ENCODE measurements around the gene PALLD.

The PALLD gene

GRCh38 chr4:168743131-168743530, 246.3 kb downstream of the PALLD start:
- no peak for DNase-seq (ENCODE audit: extremely low read depth in 1 of 2, low read depth in 1 of 2)

GRCh38 chr4:168743601-168744000, 246.7 kb downstream of the PALLD start:
- no peak for DNase-seq (ENCODE audit: extremely low read depth in 1 of 2, low read depth in 1 of 2)

- no peak for DNase-seq (ENCODE audit: extremely low read depth in 1 of 2, low read depth in 1 of 2)
These were observed 247.2 kb downstream of the PALLD start for GRCh38 chr4:168744021-168744420.

- DNase-seq (ENCODE audit: extremely low read depth in 1 of 2, low read depth in 1 of 2), result no peak
These were observed 252.0 kb downstream of the PALLD start for GRCh38 chr4:168748807-168749206.

GRCh38 chr4:168751263-168752225, 254.7 kb downstream of the PALLD start:
- no peak for DNase-seq (ENCODE audit: extremely low read depth in 1 of 2, low read depth in 1 of 2)

- DNase-seq (ENCODE audit: extremely low read depth in 1 of 2, low read depth in 1 of 2), result no peak
These were observed 259.0 kb downstream of the PALLD start for GRCh38 chr4:168755598-168756477.

- DNase-seq (ENCODE audit: extremely low read depth in 1 of 2, low read depth in 1 of 2), result no peak
These were observed 260.6 kb downstream of the PALLD start for GRCh38 chr4:168757500-168757899.

GRCh38 chr4:168758351-168758876, 261.6 kb downstream of the PALLD start:
- DNase-seq (ENCODE audit: extremely low read depth in 1 of 2, low read depth in 1 of 2), result no peak

- DNase-seq (ENCODE audit: extremely low read depth in 1 of 2, low read depth in 1 of 2), result no peak
These were observed 262.5 kb downstream of the PALLD start for GRCh38 chr4:168759321-168759720.

GRCh38 chr4:168759959-168760527, 263.2 kb downstream of the PALLD start:
- DNase-seq (ENCODE audit: extremely low read depth in 1 of 2, low read depth in 1 of 2), result no peak

GRCh38 chr4:168761066-168761465, 264.2 kb downstream of the PALLD start:
- no peak for DNase-seq (ENCODE audit: extremely low read depth in 1 of 2, low read depth in 1 of 2)

- DNase-seq (ENCODE audit: extremely low read depth in 1 of 2, low read depth in 1 of 2), result no peak
These were observed 268.5 kb downstream of the PALLD start for GRCh38 chr4:168765322-168765721.

GRCh38 chr4:168765726-168766125, 268.9 kb downstream of the PALLD start:
- DNase-seq (ENCODE audit: extremely low read depth in 1 of 2, low read depth in 1 of 2), result no peak

GRCh38 chr4:168766604-168767316, 269.9 kb downstream of the PALLD start:
- no peak for DNase-seq (ENCODE audit: extremely low read depth in 1 of 2, low read depth in 1 of 2)

- DNase-seq (ENCODE audit: extremely low read depth in 1 of 2, low read depth in 1 of 2), result no peak
These were observed 272.6 kb downstream of the PALLD start for GRCh38 chr4:168769416-168769815.

- no peak for DNase-seq (ENCODE audit: extremely low read depth in 1 of 2, low read depth in 1 of 2)
These were observed 273.0 kb downstream of the PALLD start for GRCh38 chr4:168769837-168770236.

- DNase-seq (ENCODE audit: extremely low read depth in 1 of 2, low read depth in 1 of 2), result no peak
These were observed 274.4 kb downstream of the PALLD start for GRCh38 chr4:168771251-168771650.

GRCh38 chr4:168773388-168774195, 276.7 kb downstream of the PALLD start:
- no peak for DNase-seq (ENCODE audit: extremely low read depth in 1 of 2, low read depth in 1 of 2)

- DNase-seq (ENCODE audit: extremely low read depth in 1 of 2, low read depth in 1 of 2), result no peak
These were observed 279.5 kb downstream of the PALLD start for GRCh38 chr4:168776382-168776781.
